SK-N-SH treated with all-trans-retinoic acid at 6 μM for 48 hours (cell line): ENCODE measurements around the gene OR11A1.

Experiments
- TF ChIP-seq, protein P1 (sequence below): fragments of 250-450 bp; sonication (Bioruptor Pico); IDR thresholded peaks from 2 replicates; pipeline ENCODE4 v1.5.1; 2021; ENCODE audit warnings: mild to moderate bottlenecking, moderate library complexity
- TF ChIP-seq, protein P2 (sequence below): fragments of 250-450 bp; sonication (Bioruptor Pico); IDR thresholded peaks from 2 replicates; pipeline ENCODE4 v1.5.1; 2020; ENCODE audit warnings: low read depth, mild to moderate bottlenecking, moderate library complexity

DNA sequence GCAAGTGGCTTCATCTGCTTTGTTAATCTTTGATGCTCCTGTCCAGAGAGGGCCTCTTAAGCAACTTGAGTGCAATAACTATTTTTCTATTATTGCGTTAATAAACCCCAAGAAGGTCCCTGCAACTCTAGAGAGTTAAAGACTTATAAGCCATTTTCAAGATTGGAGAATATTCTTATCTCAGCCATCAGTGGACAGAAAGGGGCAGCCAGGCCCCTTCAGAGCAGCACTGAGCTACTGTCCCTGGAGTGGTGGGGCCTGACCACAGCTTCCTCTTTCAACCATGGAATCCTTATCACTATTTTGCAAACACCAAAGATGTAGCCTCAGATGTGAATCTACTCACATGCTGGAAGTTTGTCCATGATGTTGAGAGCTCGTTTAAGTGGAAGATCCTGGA lies 33.7 kb upstream of the OR11A1 start:
- TF ChIP-seq, protein P1, sequence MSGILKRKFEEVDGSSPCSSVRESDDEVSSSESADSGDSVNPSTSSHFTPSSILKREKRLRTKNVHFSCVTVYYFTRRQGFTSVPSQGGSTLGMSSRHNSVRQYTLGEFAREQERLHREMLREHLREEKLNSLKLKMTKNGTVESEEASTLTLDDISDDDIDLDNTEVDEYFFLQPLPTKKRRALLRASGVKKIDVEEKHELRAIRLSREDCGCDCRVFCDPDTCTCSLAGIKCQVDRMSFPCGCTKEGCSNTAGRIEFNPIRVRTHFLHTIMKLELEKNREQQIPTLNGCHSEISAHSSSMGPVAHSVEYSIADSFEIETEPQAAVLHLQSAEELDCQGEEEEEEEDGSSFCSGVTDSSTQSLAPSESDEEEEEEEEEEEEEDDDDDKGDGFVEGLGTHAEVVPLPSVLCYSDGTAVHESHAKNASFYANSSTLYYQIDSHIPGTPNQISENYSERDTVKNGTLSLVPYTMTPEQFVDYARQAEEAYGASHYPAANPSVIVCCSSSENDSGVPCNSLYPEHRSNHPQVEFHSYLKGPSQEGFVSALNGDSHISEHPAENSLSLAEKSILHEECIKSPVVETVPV (CRISPR knock-in tag) = no peak
- TF ChIP-seq, protein P2, sequence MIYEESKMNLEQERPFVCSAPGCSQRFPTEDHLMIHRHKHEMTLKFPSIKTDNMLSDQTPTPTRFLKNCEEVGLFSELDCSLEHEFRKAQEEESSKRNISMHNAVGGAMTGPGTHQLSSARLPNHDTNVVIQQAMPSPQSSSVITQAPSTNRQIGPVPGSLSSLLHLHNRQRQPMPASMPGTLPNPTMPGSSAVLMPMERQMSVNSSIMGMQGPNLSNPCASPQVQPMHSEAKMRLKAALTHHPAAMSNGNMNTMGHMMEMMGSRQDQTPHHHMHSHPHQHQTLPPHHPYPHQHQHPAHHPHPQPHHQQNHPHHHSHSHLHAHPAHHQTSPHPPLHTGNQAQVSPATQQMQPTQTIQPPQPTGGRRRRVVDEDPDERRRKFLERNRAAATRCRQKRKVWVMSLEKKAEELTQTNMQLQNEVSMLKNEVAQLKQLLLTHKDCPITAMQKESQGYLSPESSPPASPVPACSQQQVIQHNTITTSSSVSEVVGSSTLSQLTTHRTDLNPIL = no peak
